ENCODE results near the gene WDR27.
"Not testable (repeated sequence)": the region's sequence is repeated elsewhere in the genome, so short reads cannot be mapped to it uniquely, and the experiment has no call there.

The WDR27 gene

GRCh38 chr6:169439710-169440109 is 262.1 kb downstream of the WDR27 start:
- POLR2A ChIA-PET = no interaction called here
- Histone ChIP-seq H3K36me3 (ENCODE audit: control insufficient read depth in 2 of 2, insufficient read depth in 1 of 2, low read length in 2 of 2) (no peaks in the 10 kb centered on the region), H3K9me3 (ENCODE audit: control insufficient read depth, insufficient read depth, low read depth, low read length) (no peaks in the 10 kb centered on the region), H3K4me3 (ENCODE audit: low read depth, low read length) (no peak overlapping the region), H3K4me1 (ENCODE audit: control insufficient read depth, insufficient read depth, low read length) (no peaks in the 10 kb centered on the region), H3K27ac (ENCODE audit: extremely low read depth, low read depth, low read length) (no peak overlapping the region)
- TF ChIP-seq ZNF23 (tag by site-specific recombination; IDR thresholded peaks at IDR 0.05; ENCODE audit: borderline replicate concordance) (no peak), ZNF114 (tag by site-specific recombination; IDR thresholded peaks at IDR 0.05) (no peak), ZNF548 (tag by site-specific recombination; IDR thresholded peaks at IDR 0.05) (no peak), ZBTB11 (tag by site-specific recombination; conservative IDR thresholded peaks at IDR 0.05; ENCODE audit: low read depth) (no peak), ZNF639 (tag by site-specific recombination; IDR thresholded peaks at IDR 0.05) (no peak), MYNN (tag by site-specific recombination; IDR thresholded peaks at IDR 0.05; ENCODE audit: borderline replicate concordance) (no peak), ZNF394 (tag by site-specific recombination; IDR thresholded peaks at IDR 0.05; ENCODE audit: borderline replicate concordance) (no peak)
- CTCF ChIA-PET = no interaction called here

- H3K27ac ChIP-seq (ENCODE audit: extremely low read depth, low read depth, low read length); H3K4me3 ChIP-seq (ENCODE audit: low read depth, low read length); POLR2A ChIA-PET; H3K4me1 ChIP-seq (ENCODE audit: control insufficient read depth, insufficient read depth, low read length); H3K9me3 ChIP-seq (ENCODE audit: control insufficient read depth, insufficient read depth, low read depth, low read length); H3K36me3 ChIP-seq (ENCODE audit: control insufficient read depth in 2 of 2, insufficient read depth in 1 of 2, low read length in 2 of 2); CTCF ChIA-PET: not testable (repeated sequence)
Observed at GRCh38 chr6:169434554-169434953, 267.3 kb downstream of the WDR27 start.

- Histone ChIP-seq H3K36me3 (ENCODE audit: control insufficient read depth in 2 of 2, insufficient read depth in 1 of 2, low read length in 2 of 2) (no peaks in the 10 kb centered on the region), H3K4me3 (ENCODE audit: low read depth, low read length) (no peak overlapping the region), H3K4me1 (ENCODE audit: control insufficient read depth, insufficient read depth, low read length) (no peaks in the 10 kb centered on the region), H3K9me3 (ENCODE audit: control insufficient read depth, insufficient read depth, low read depth, low read length) (no peaks in the 10 kb centered on the region; the same call in 1 of the 2 replicates), H3K27ac (ENCODE audit: extremely low read depth, low read depth, low read length) (no peak overlapping the region)
- TF ChIP-seq ZNF175 (tag by site-specific recombination; IDR thresholded peaks at IDR 0.05) = no peak
- no peak for TF ChIP-seq ATF2 (tag by site-specific recombination; IDR thresholded peaks at IDR 0.05; ENCODE audit: low read depth)
- TF ChIP-seq SP7 (tag by site-specific recombination; IDR thresholded peaks at IDR 0.05) = no peak
- TF ChIP-seq ZNF768 (tag by site-specific recombination; IDR thresholded peaks at IDR 0.05) = no peak
- no peak for TF ChIP-seq ZNF561 (tag by site-specific recombination; IDR thresholded peaks at IDR 0.05; ENCODE audit: borderline replicate concordance)
- no peak for TF ChIP-seq ZNF248 (tag by site-specific recombination; IDR thresholded peaks at IDR 0.05)
- no peak for TF ChIP-seq ZNF302 (tag by site-specific recombination; IDR thresholded peaks at IDR 0.05; ENCODE audit: low read depth)
- TF ChIP-seq GLI4 (tag by site-specific recombination; IDR thresholded peaks at IDR 0.05) = no peak
- no peak for TF ChIP-seq ZNF433 (tag by site-specific recombination; IDR thresholded peaks at IDR 0.05; ENCODE audit: low read depth)
- TF ChIP-seq YY1 (tag by site-specific recombination; IDR thresholded peaks at IDR 0.05) = no peak
- no peak for TF ChIP-seq ZNF138 (tag by site-specific recombination; IDR thresholded peaks at IDR 0.05; ENCODE audit: borderline replicate concordance)
- no peak for TF ChIP-seq ZNF600 (tag by site-specific recombination; IDR thresholded peaks at IDR 0.05)
- CTCF ChIA-PET = no interaction called here
- POLR2A ChIA-PET = no interaction called here
Observed at GRCh38 chr6:169429001-169429400, 272.8 kb downstream of the WDR27 start.

Data from HEK293 (cell line).